Type B pancreatic cell (in vitro differentiated cells): ENCODE results near the gene EIF6. TPM values are rescaled to one million over a fixed set of nuclear protein-coding genes. Genes with fewer than 3 reads are reported as not detected.

ENCODE experiments used
- DNase-seq: peaks from one replicate; pipeline ENCODE4 v3.0.0; 2021; ENCODE audit warnings: mixed read lengths; ENCODE audit not compliant: unreplicated experiment; ENCODE audit errors: extremely low spot score
- H3K27ac Mint-ChIP-seq: 2 replicates; pipeline ENCODE4 v1.8.0; 2021; ENCODE audit warnings: mild to moderate bottlenecking, mixed read lengths
- H3K27me3 Mint-ChIP-seq: 2 replicates; pipeline ENCODE4 v1.8.0; 2021; ENCODE audit warnings: mixed read lengths
- H3K36me3 Mint-ChIP-seq: 2 replicates; pipeline ENCODE4 v1.8.0; 2021; ENCODE audit warnings: mixed read lengths
- H3K4me1 Mint-ChIP-seq: one replicate; pipeline ENCODE4 v1.8.0; 2021; ENCODE audit warnings: mixed read lengths; ENCODE audit not compliant: unreplicated experiment
- H3K4me3 Mint-ChIP-seq: 2 replicates; pipeline ENCODE4 v1.8.0; 2021; ENCODE audit warnings: mild to moderate bottlenecking, mixed read lengths
- H3K9me3 Mint-ChIP-seq: 2 replicates; pipeline ENCODE4 v1.8.0; 2021; ENCODE audit warnings: mixed read lengths
- CTCF ChIP-seq: fragments of 200-600 bp; sonication (generic); conservative IDR thresholded peaks from 2 replicates; pipeline ENCODE4 v1.5.0; 2021; ENCODE audit warnings: antibody characterized with exemption, mild to moderate bottlenecking
- total RNA-seq: library from RNA; stranded (reverse); gene quantifications from 2 replicates; pipeline ENCODE4 v1.2.1, GENCODE V29; 2021; ENCODE audit warnings: low replicate concordance

Gene EIF6
- total RNA-seq, 1 donor from 2014 or later: 124 TPM

- H3K27me3 Mint-ChIP-seq: no peaks in the 10 kb centered on the region
- no peak overlapping the region for H3K27ac Mint-ChIP-seq
- TF ChIP-seq CTCF: no peak
- no peaks in the 10 kb centered on the region for H3K9me3 Mint-ChIP-seq
- H3K4me3 Mint-ChIP-seq: no peak overlapping the region
- DNase-seq: no peak
- H3K36me3 Mint-ChIP-seq: no peaks in the 10 kb centered on the region
- peaks cover 7% of the 10 kb centered on the region for H3K4me1 Mint-ChIP-seq
Observed at GRCh38 chr20:35290887-35291417, 6.4 kb upstream of the EIF6 start.

DNA sequence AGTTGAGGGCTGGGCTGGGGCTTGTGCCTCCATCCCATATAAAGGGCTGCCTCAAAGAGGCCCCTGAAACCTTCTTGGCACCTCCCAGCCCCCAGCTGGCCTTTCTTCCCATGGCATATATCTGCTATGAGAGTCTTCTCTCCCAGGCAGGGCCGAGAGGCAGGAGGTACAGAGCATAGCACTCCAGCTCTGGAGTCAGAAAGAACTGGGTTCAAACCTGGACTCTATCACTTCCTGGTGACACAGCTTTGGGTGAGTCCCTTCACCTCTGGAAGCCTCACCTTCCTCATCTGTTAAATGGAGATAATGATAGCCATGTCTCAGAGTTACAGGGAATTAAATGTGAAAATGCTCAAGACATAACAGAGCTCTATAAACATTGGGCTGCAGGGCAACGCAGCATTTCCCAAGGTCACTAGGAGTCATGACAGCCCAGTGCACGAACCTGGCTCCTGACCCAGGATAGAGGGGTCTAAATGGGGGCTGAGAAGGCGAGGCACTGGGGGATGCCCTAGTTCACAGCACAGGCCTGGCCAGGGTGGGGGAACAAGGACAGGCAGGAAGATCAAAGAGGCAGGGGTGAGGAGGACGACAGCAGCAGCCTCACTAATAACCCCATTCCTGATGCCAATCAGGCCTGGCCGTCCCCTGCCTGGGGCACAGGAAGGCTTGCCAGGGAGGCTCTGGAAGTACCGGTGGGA lies 5.8 kb upstream of the EIF6 start:
- TF ChIP-seq CTCF: no peak
- Mint-ChIP-seq H3K4me3 (no peak overlapping the region), H3K27me3 (no peaks in the 10 kb centered on the region)

GRCh38 chr20:35288325-35289060 lies 3.9 kb upstream of the EIF6 start:
- Mint-ChIP-seq H3K27ac (no peak overlapping the region), H3K9me3 (no peaks in the 10 kb centered on the region), H3K27me3 (no peaks in the 10 kb centered on the region), H3K4me3 (no peak overlapping the region), H3K36me3 (no peaks in the 10 kb centered on the region), H3K4me1 (peaks cover 16% of the 10 kb centered on the region)
- TF ChIP-seq CTCF: no peak
- DNase-seq: no peak

More for the DNA sequence above, 5.8 kb upstream of the EIF6 start:
- Mint-ChIP-seq H3K27ac (no peak overlapping the region), H3K36me3 (no peaks in the 10 kb centered on the region), H3K9me3 (no peaks in the 10 kb centered on the region), H3K4me1 (peaks cover 12% of the 10 kb centered on the region)
- DNase-seq: no peak

DNA sequence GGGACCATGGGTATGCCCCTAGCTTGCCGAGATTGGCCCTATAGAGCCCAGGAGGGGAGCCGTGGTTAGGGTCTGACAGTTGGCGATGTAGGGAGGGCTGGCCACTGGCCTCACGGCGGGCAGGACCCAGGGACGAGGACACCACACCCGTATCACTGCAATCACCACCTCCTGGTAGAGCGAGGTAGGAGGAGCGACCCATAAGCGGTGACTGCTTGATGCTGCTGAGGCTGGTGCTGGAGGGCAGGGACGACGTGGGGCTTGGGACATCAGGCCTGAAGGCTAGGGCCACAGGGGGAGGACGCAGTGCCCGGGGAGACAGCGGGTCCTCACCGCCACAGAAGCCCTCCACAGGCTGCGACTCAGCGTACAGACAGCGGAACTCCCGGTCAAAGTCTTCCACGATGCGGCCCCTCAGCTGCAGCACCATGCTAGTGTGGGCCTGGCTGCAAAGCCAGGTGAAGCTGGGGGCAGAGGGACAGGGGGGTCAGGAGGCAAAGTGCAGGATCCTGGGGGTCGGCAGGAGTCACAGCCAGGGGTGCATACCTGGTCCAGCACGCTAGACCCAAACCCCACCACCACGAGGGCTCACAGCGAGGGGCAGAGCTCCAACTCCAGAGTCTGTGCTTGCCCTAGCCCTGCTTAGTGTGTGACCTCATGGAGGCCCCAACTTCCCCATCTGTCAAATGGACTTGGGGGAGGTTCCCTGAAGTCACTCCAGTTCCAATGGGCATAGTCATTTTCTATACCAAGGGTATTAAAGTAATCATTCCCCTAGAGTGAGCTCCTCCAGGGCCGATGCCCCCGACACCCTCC lies 3.1 kb upstream of the EIF6 start:
- no peak for DNase-seq
- Mint-ChIP-seq H3K27me3 (no peaks in the 10 kb centered on the region), H3K9me3 (no peaks in the 10 kb centered on the region), H3K4me1 (peaks cover 18% of the 10 kb centered on the region), H3K4me3 (no peak overlapping the region), H3K36me3 (no peaks in the 10 kb centered on the region), H3K27ac (no peak overlapping the region)
- TF ChIP-seq CTCF: no peak

DNA sequence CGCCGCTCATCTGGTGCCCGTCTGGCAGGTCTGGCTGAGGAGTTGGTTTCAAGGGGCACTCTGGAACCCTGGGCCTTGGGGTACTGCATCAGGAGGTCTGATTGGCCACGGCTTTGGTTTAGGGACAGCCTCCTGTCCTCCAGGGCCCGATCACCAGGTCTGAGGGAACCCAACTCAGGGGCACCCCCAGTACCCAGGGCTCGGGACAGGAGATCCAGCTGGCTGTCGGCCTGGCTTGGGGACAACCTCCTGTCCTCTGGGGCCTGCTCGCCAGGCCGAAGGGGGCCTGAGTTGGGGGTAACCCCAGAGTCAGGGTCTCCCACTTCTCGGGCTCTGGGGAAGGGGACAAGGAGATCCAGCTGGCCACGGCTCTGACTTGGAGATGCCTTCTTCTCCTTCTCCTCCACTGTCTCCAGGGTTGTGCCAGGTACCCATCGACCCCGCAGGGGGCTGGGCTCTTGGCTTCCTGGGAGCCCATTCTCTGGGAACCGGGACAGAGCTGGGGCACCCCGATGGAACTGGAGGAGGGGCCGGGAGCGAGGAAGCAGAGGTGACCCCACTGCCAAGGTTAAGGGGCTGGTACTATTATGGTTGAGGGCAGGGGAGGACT lies 2.4 kb upstream of the EIF6 start:
- Mint-ChIP-seq H3K27me3 (no peaks in the 10 kb centered on the region), H3K4me1 (peaks cover 18% of the 10 kb centered on the region), H3K36me3 (peaks cover 4% of the 10 kb centered on the region), H3K4me3 (no peak overlapping the region), H3K9me3 (no peaks in the 10 kb centered on the region), H3K27ac (no peak overlapping the region)
- no peak for DNase-seq
- no peak for TF ChIP-seq CTCF
